Stimulated activated CD4-positive, alpha-beta T cell treated with anti-CD3 and anti-CD28 coated beads, Interleukin-2, amount 100 ng/mL, for 48 hours (primary cell): ENCODE results near the gene STX5.
A peak's percentile ranks its signal among the peaks of the same experiment; 100 is the strongest.
"Not testable (repeated sequence)": the region's sequence is repeated elsewhere in the genome, so short reads cannot be mapped to it uniquely, and the experiment has no call there.

Experiments
- DNase-seq, 2 donors: peaks; one replicate each; pipeline ENCODE4 v3.0.0-alpha.2; 2020

STX5 gene

DNA sequence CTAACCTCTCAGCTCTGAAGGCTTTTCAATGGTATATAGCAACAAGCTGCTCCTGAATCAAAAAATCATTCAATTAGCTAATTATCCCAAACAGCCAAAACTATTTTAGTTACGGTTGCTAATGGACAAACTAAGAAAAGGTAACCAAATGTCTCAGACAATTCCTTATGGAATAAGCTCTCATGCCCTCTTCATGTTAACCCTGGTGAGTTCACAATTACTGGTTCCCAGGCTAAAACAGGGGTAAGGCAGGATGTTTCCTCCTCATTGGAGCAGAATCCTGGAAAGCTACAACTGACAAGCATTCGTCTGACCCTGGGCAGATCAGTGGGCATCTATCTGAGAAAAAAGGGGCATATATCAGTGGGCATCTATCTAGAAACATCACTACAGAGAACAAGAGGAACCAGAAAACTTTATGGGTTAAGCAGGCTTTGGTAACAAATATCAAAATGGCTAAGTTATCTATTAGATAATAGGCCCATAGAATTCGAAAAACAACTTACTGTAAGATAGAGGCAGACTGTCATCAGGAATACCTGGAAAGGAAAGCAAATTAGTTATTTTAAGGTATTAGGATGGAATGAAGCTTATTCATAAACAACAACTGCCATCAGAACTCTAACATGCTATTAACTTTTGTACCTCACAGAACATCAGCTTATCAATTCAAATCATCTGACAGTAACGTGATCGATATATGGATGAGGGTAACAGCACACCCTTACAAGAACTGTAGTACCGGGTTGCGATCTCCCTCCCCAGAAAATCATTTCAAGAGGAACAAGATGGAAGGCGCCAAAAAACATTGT is 22.4 kb upstream of the STX5 start:
- DNase-seq: no peak

DNA sequence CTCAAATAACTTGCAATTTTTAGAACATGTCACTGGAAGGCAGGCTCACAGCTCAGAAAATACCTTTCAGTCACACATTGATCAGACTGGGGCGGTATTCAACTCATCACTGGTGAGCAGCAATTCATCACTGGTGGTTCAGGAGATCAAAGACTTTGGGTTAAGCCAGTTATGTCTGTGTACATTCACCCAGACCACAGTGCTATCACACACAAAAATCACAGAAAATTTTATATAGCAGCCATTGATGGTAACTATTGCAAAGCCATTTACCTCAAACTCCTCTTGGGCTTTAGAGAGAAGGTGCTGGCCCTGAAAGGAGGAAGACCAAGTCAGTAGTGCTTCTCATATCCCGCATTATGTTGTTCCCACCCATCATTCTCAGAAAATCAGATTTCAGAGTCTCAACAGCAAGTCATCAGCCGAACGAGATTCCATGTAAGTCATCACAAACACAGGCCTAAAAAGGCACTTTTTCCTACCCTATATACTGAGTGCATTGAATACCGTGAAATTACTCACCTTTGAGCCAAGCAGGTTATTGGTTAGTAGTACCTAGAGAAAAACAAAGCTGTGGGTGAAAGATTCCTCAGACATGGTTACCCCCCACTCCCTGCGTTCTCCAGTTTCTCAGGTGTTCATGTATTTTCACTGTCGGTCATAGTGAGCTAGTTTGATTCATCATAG is 21.6 kb upstream of the STX5 start:
- no peak for DNase-seq

DNA sequence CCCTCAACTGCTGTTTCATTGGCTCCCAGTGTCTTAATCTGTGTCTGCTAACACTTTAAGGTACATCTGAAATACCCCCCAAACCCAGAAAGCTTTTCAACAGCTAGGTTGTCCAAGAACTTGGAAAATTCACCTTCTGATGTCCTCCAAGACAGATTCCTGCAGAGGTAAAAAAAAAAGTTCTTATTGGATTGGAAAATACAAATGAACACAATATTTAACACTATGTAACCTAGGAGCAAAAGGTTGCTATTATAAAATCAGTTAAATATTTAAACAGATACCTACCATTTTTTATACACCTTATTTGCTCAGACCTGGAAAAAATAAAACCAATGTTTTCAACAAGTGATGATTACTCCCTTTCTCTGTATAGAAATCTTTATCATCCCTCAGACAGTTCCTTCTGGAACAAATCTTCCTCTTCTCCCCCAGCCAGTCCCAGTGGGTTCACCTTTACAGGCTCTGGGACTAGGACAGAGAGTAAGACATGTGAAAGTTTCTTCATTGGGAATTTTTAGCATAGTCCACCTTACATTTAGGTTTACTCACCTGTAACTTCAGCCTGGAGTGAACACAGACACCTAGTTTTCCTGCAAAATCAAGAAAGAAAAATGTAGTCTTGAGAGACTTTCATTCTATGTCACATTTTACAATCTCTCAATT is 20.8 kb upstream of the STX5 start:
- no peak for DNase-seq

DNA sequence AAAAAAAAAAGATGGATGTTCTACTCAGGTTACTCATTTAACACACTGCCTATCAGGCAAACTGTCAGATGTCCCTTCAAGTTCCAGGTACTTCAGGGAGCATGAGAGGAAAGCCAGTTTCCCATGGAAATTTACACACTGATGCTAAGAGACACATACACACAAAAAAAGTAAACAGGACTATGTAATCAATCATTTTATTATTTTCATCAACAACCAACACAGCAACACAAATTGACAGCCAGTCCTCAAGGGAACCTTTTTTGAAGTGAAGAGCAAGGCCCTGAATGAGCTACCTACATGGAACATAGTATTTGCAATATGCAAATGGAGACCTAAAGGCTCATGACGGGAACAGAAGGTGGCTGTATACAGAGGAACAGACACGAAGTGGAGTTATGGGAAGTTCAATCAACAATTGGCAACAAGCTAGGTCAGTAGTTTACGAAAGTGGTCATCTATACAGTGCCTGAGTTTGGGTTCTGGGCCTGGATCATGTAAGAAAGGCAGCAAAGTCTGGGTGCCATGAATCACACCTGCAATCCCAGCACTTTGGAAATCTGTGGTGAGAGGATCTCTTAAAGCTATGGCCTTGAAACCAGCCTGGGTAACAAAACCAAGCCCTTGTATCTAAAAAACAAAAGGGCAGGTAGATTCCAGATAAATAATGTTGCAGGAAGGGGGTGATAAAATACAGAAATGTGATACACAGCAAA is 20.1 kb upstream of the STX5 start:
- DNase-seq: no peak

DNA sequence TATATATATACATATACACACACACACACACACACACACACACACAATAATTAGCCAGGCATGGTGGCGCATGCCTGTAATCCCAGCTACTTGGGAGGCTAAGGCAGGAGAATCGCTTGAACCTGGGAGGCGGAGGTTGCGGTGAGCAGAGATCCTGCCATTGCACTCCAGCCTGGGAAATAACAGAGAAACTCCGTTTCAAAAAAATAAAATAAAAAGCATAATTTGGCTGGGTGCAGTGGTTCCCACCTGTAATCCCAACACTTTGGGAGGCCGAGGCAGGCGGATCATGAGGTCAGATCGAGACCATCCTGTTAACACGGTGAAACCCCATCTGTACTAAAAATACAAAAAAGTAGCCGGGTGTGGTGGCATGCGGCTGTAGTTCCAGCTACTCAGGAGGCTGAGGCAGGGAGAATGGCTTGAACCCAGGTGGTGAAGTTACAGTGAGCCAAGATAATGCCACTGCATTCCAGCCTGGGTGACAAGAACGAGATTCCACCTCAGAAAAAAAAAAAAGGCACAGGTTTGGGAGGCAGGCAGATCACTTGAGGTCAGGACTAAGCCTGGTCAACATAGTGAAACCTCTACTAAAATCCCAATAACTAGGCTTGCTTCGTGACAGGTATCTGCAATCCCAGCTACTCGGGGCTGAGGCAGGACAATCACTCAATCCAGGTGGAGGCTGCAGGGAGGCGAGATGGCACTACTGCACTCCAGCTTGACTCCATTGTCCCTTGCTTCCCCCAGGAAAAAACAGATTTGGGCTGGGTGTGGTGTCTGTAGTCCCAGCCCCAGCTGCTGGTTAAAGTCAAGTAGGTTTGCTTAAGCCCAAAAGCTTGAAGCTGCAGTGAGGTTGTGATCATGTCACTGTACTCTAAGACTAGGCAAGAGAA is 19.3 kb upstream of the STX5 start:
- DNase-seq: peak in 1 of 2 donors; percentile 46

DNA sequence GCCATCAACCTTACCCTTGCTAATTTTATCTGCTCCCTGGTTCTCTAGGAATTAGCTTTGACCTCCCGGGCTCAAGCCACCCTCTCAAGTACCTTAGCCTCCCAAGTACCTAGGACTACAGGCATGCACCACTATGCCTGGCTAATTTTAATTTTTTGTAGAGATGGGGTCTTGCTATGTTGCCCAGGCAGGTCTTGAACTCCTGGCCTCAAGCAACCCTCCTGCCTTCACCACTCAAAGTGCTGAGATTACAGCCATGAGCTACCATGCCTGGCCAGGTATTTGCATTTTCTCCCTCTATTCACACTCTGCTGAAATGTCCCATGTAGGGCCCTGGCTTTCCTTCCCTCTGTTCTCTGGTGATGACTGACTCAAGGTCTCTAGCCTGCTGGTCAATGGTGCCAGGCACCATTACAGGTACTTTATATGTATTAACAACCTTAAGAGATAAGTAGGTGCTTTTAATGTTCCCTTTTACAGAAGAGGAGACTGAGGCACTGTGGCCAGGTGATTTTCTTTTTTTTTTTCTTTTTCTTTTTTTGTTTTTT is 16.0 kb upstream of the STX5 start:
- no peak for DNase-seq

DNA sequence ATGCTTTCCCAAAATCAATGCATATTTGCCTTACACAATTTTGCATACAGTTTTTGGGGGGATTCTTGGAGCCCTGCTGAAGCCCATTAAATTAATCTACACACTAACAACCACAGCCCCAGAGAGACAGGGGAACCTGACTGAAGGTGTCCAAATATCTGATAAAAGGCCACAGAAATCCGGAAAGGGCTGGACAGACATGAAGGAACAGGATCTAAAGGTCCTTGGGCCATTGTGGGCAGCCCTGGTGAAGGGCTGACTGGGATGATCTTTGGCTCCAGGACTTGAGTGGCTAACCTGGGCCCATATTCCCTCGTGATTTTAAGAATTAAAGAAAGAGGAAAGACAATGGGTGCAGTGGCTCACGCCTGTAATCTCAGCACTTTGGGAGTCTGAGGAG is 14.3 kb upstream of the STX5 start:
- no peak for DNase-seq

DNA sequence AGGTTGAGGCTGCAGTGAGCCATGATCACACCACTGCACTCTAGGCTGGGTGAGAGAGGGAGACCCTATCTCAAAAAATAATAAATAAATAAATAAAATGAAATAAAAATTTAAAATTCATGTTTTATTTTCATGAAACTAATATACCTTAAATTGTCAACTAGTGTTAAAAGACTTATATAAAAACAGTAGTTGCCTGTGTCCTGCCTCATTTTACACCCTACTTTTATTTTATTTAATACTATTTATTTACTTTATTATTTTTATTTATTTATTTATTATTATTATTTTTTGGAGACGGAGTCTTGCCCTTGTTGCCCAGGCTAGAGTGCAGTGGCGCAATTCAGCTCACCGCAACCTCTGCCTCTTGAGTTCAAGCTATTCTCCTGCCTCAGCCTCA is 12.3 kb upstream of the STX5 start:
- no peak for DNase-seq

DNA sequence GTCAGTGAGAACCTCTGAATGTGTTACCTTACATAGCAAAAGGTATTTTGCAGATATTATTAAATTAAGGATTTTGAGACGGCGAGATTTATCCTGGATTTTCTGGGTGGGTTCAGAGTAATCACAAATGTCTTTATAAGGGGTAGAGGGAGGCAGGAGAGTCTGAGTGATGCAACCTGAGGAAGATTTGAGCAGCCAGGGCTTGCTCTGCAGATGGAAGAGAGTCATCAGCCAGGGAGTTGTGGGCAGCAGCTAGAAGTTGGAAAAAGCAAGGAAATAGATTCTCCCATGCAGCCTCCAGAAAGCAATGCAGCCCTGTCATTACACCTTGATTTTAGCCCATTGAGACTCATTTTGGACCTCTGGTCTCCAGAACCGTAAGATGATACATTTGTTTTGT is 11.6 kb upstream of the STX5 start:
- no peak for DNase-seq

DNA sequence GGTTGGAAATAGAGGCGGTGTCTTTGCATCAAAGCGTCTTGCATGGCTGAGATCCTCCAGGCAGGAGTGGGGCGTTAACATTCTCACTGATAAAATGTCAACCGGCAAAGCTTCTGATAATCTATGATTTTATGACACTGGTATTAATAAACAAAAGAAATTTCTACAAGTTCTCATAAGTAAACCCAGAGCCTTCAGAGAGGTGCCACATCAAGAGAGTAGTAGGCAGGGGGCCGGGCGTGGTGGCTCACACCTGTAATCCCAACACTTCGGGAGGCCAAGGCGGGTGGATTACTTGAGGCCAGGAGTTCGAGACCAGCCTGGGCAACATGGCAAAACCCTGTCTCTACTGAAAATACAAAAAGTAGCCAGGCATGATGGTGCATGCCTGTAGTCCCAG is 11.0 kb upstream of the STX5 start:
- DNase-seq: not testable (repeated sequence)

DNA sequence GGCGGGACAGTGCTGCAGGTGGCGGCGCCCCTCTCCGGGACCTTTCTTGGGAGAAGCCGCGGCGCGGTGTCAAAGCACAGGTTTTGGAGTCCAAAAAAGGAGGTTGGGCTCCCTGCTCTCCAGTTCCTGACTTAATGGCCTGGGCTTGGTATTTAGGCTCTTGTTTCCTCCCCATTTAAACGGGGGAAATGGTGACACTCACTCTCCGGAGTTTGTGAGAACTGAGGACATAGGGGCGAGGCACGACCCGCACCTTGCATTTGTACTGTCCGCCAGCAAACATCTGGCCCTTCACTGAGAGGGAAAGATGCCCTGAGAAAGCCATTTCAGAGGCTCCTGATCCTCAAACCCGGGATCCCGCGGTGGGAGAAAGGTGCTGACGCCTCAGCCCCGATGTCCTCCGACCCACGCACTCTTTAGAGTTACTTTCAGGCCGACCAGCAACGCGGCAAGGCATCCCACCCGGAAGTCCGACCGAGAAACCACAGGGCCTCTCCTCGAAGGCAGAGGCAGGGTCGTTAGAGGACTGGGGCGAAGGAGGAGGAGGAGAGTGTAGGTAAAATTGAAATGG is 10.4 kb upstream of the STX5 start:
- DNase-seq: no peak

DNA sequence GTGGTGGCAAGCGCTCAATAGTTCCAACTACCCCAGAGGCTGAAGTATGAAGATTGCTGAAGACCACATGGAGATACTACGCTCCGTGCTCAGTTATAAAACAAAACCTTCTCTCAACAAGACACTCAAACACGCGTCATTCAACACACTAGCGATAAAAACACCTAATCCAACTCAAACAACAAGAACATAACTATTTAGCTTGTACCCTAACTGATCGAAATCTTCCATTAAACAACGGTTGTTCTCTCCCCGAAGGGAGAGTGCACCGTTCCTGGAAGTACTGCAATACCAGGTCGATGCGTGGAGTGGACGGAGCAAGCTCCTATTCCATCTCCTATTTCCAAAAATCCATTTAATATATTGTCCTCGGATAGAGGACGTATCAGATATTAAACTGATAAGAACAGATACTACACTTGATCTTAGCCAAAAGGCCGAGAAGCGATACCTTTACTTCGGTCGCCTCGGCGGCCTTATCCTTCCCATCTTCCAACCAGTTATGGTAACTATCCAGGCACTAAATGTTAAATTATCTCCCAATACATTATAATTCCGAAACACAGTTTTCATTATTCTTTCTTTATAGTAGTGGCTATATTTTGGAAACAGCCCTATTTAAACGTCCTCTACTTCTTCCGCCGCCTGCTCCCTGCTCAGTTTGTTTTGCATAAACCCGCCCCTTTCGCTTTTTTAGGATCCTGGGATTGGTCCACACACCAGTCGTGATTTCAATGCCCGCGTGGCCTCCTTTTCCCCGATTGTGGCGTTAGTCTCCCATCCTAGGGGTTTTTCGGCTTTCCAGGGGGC is 9.7 kb upstream of the STX5 start:
- DNase-seq: peak; percentile 74 to 78

DNA sequence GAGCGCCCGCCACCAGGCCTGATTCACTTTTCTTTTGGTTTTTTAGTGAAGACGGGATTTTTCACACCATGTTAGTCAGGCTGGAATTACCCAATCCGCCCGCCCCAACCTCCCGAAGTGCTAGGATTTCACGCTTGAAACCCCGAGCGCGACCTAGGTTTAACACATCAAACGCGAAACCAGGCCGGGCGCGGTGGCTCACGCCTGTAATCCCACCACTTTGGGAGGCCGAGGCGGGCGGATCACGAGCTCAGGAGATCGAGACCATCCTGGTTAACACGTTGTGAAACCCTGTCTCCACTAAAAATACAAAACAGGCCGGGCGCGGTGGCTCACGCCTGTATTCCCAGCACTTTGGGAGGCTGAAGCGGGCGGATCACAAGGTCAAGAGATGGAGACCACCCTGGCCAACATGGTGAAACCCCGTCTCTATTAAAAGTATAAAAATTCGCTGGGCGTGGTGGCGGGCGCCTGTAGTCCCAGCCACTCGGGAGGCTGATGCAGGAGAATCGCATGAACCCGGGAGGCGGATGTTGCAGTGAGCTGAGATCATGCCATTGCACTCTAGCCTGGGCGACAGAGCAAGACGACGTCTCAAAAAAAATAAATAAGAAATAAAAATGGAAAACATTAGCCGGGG is 9.0 kb upstream of the STX5 start:
- peak; percentile 68 to 82 for DNase-seq

DNA sequence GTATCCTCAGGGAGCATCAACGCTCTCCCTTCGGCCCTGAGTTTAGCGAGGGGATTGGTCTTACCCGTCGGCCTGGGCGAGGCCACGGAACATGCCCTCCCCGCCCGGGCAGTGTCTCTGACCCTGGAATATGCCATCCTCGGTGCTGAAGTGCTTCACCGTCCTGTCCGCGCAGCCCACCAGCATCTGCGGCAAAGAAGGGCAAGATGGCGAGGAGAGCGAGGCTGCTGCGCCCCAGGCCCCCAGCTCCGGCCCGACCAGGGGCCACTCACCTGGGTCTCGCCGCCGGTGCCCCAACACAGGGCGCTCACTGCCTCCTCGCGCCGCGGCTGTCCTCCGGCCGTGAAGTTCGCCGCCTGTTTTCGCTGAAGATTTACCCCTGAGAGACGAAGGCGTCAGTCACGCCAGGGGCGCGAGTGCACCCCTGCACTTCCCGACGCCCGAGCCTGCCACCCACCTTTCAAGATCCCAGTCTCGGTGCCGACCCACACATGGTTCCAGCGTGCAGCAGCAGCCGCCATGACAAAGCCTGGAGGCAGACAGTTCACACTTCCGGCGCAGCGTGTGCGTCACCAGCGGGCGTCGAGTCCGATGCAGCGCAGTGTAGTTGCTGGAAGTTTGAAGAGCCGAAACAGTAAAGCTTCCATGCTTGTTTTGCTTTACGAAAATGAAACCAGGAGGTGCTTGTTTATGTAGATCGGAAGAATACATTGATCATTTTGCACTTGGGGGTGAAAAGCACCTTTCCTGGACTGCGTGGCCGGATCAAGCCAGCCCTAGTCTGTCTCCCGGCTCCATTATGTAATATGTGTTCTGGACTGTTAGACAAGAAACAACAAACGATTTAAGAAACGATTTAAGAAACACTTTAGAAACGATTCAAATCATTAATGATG is 7.4 kb upstream of the STX5 start, which contains the start of gene WDR74:
Gene WDR74 (minus strand): TSS at position 541 of the 896 bp plus-strand sequence. CDS start 20 bp downstream, at position 521.
- DNase-seq: peak; percentile 80 to 82

DNA sequence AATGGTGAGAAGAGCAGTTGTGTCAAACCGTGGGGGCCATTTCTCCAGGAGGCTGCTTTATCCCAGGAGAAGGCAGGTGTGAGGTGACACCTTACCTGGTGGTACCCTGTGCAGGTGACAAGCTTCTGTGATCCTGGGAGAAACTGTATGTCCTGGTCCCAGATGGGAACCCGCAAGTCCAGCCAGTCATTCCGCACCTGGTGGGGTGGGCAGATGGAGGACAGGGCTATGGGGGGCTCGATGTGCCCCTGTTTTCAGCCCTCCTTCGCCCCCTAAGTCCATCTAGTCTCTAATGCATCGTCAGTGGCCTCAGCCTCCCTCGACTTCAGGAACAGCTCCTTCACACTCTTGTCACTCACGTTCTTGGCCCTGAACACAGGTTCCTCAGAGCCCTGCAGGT is 3.5 kb upstream of the STX5 start:
- no peak for DNase-seq

DNA sequence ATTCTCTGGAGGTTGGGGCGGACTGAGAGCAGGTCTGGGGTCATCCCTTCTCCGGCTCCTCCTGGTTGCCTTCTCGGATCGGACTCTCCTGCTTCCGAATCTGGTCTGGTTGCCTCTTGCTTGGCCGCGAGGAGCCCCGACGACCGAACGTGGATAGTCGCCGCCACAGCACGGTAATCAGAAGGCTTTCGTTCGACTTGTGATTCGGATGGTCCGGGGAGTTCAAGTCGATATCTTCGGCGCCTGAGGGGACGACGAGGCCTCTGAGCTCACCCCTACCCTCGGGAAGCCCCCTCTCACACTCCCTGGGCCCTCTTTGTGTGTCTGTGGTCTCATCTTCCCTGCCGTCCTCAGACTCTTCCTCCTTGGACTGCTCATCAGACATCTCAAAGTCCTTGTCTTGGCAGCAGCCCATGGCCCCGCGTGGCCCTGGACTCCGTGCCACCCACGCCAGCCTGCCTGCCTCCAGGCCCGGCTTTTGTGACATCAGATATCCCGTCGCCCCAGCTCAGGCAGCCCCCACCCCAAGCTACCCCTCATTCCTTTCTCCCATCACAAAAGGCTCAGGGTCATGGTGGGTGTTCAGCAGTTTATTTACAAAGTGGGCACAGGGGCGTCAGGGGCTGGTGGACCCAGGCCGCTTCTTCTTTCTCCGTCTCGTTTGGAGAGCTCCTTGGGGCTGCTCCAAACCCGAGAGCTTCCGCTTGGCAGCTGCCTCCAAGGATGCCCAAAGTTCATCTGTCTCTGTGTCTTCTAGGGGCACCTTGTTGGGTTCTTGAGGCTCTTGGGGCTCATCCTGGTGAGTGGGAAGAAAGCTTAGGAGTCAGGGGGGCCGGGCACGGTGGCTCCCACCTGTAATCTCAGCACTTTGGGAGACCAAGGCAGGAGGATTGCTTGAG is 734 bp upstream of the STX5 start, which contains the start of gene TEX54:
Gene TEX54 (minus strand): TSS at position 506 of the 899 bp plus-strand sequence.
- DNase-seq: no peak

DNA sequence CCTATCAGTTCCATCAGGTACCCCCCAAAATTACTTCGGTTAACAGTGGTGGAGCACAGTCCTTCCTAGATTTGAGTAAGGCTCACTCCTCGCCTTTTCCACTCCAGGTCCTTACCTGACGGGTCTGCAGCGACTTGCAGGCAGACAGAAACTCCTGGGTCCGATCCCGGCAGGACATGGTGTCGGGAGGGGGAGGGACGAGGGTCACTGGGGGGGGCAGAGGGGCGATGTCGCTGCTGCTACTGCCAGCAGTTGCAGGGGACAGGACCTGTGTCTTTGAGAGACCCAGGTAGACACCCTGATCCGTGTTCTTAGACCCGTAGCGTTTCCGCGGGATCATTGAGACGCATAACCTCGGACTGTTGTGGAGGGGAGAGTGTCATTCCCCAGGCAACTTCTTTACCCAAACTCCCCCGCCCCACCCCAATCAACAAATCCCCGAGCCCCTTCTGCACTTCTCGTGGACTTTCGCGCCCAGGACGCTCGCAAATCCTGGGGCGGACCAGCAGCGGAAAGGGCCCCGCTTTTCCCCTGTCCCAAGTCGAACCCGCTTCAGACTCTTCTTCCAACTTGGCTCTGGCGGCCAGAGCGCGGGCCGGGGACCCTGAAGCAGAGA is 839 bp downstream of the STX5 start:
- DNase-seq: no peak
